ENCODE results near the gene CFAP57.

DNA sequence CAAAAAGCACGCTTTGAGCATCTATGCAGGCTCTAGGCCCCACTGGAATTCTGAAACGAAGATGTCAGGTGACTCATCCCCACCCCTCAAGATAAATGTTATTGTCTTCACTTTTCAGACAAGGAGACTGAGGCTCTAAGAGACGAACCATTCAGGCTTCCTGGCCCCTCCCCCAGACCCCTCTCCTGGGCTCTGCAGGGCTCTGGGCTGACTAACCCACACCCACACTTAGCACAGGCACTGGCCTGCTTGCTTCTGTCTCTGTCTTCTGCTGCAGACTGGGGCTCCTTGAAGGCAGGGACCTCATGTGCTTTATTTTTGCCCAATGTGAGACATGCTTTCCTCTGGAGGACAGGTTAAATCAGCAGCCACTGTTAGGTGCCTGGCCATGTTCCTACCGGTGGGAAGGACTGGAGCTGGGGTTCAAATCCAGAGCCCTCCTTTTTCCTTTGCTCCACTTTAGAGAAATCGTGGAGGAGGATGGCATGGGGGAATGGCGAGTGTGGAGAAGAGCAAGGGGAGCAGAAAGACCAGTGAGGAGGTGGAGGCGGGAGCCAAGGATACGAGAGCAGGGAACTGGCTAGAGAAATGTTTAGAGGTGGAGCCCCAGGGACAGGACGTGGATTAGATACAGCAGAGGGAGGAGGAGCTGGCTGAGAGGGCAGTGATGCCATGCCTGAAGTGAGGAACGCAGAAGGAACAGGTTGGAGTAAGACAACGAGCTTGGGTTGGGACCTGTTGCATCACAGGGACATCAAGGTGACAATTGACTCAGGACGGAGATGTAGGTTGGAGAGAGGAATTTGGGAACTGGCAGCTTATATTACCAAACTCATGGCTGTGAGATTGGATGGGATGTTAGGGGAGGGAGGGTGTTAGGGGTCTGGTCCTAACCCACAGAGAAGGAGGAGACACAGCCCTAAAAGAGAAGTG, 99.3 kb downstream of the CFAP57 start:
- TF ChIP-seq ZNF274 (IDR thresholded peaks at IDR 0.05; ENCODE audit: borderline replicate concordance, low read depth, low read length) (no peak), ZNF449 (CRISPR knock-in tag; IDR thresholded peaks at IDR 0.05) (no peak)

Data from K562 (cell line).